ENCODE results near the gene VPS29. TPM values are rescaled to one million over a fixed set of nuclear protein-coding genes. Genes with fewer than 3 reads are reported as not detected.

VPS29 gene
- total RNA-seq, 1 experiment from 2014 or later, result 95.7 TPM

- Histone ChIP-seq H3K4me1 (ENCODE audit: control insufficient read depth in 1 of 2, insufficient read depth in 2 of 2, low read length in 2 of 2) (peaks cover 0 to 6% of the 10 kb centered on the region in 2 experiments; a peak in 1 of 4 replicates), H3K36me3 (ENCODE audit: control insufficient read depth in 1 of 2, insufficient read depth in 2 of 2, low read length in 2 of 2) (peaks cover 9 to 30% of the 10 kb centered on the region in 2 experiments), H3K9me2 (ENCODE audit: insufficient read depth) (no peaks in the 10 kb centered on the region), H3K9ac (ENCODE audit: low read length) (no peak overlapping the region), H3K27me3 (ENCODE audit: insufficient read depth, low read length) (no peaks in the 10 kb centered on the region), H3K4me2 (ENCODE audit: low read length) (no peak overlapping the region), H4K20me1 (ENCODE audit: insufficient read depth) (no peaks in the 10 kb centered on the region), H2AFZ (ENCODE audit: low read depth, low read length, poor library complexity, severe bottlenecking) (no peak overlapping the region), H3K4me3 (replicated peaks in 1 of 2; ENCODE audit: low read depth in 1 of 2, low read length in 2 of 2) (no peak overlapping the region), H3K27ac (ENCODE audit: low read depth, low read length) (no peak overlapping the region), H3K79me2 (ENCODE audit: insufficient read depth, low read length) (peaks cover 18% of the 10 kb centered on the region; the same call in 1 of the 2 replicates), H3K9me3 (ENCODE audit: control insufficient read depth in 1 of 2, insufficient read depth in 1 of 2, low read depth in 1 of 2, low read length in 2 of 2) (no peaks in the 10 kb centered on the region)
- DNase-seq (ENCODE audit: low read depth, low spot score) (no peak), ATAC-seq (no peak)
- CTCF ChIA-PET, result no interaction called here
- POLR2A ChIA-PET, result no interaction called here
- TF ChIP-seq ZNF274 (IDR thresholded peaks at IDR 0.05; ENCODE audit: low read depth, low read length) (no peak), JUND (IDR thresholded peaks at IDR 0.05) (no peak), YY1 (IDR thresholded peaks at IDR 0.05; ENCODE audit: extremely low read depth, insufficient replicate concordance, low read depth, low read length) (no peak), EZH2 (IDR thresholded peaks at IDR 0.05) (no peak), REST (IDR thresholded peaks at IDR 0.05; ENCODE audit: low read depth) (no peak)
- RAD21 ChIA-PET (ENCODE audit: low non-redundant PET in 1 of 2, low total read pairs in 2 of 2, uncharacterized antibody in 2 of 2, unreplicated experiment in 2 of 2), result no interaction called here
- no TSS peak for BruUV-seq (replicated peaks)
- intact Hi-C loops (cut with micrococcal nuclease), result no loop called here
These were observed 31.7 kb upstream of the VPS29 start for GRCh38 chr12:110533607-110534006.

GRCh38 chr12:110532644-110533043 is 30.7 kb upstream of the VPS29 start:
- intact Hi-C loops (cut with micrococcal nuclease), result no loop called here
- peaks cover 0 to 6% of the 10 kb centered on the region in 2 experiments; a peak in 1 of 4 replicates for H3K4me1 ChIP-seq (ENCODE audit: control insufficient read depth in 1 of 2, insufficient read depth in 2 of 2, low read length in 2 of 2)
- no peak for DNase-seq (ENCODE audit: low read depth, low spot score)
- ChIA-PET POLR2A (no interaction called here), CTCF (no interaction called here), RAD21 (ENCODE audit: low non-redundant PET in 1 of 2, low total read pairs in 2 of 2, uncharacterized antibody in 2 of 2, unreplicated experiment in 2 of 2) (no interaction called here)
- H3K4me2 ChIP-seq (ENCODE audit: low read length), result no peak overlapping the region
- H3K9me2 ChIP-seq (ENCODE audit: insufficient read depth), result no peaks in the 10 kb centered on the region
- no peak for ATAC-seq
- H3K9ac ChIP-seq (ENCODE audit: low read length), result no peak overlapping the region
- H3K27me3 ChIP-seq (ENCODE audit: insufficient read depth, low read length), result no peaks in the 10 kb centered on the region
- H2AFZ ChIP-seq (ENCODE audit: low read depth, low read length, poor library complexity, severe bottlenecking), result no peak overlapping the region
- H3K27ac ChIP-seq (ENCODE audit: low read depth, low read length), result no peak overlapping the region
- no peak overlapping the region for H3K4me3 ChIP-seq (replicated peaks in 1 of 2; ENCODE audit: low read depth in 1 of 2, low read length in 2 of 2)
- BruUV-seq (replicated peaks), result no TSS peak
- no peaks in the 10 kb centered on the region for H3K9me3 ChIP-seq (ENCODE audit: control insufficient read depth in 1 of 2, insufficient read depth in 1 of 2, low read depth in 1 of 2, low read length in 2 of 2)
- TF ChIP-seq EZH2phosphoT487 (IDR thresholded peaks at IDR 0.05; ENCODE audit: borderline replicate concordance) (no peak), CTCF (IDR thresholded peaks at IDR 0.05 in 2 of 3, conservative IDR thresholded peaks at IDR 0.05 in 1 of 3; ENCODE audit: borderline replicate concordance in 1 of 3, insufficient read depth in 1 of 3, low read depth in 2 of 3, low read length in 2 of 3) (no peak), JUND (IDR thresholded peaks at IDR 0.05) (no peak), POLR2AphosphoS5 (IDR thresholded peaks at IDR 0.05; ENCODE audit: low read depth, low read length) (no peak), EZH2 (IDR thresholded peaks at IDR 0.05) (no peak), TCF7L2 (IDR thresholded peaks at IDR 0.05; ENCODE audit: borderline replicate concordance, extremely low read depth, insufficient read depth, insufficient read length) (no peak), YY1 (IDR thresholded peaks at IDR 0.05; ENCODE audit: extremely low read depth, insufficient replicate concordance, low read depth, low read length) (no peak), ZFX (IDR thresholded peaks at IDR 0.05) (no peak)
- H3K79me2 ChIP-seq (ENCODE audit: insufficient read depth, low read length), result peaks cover 9% of the 10 kb centered on the region; the same call in 1 of the 2 replicates
- H3K36me3 ChIP-seq (ENCODE audit: control insufficient read depth in 1 of 2, insufficient read depth in 2 of 2, low read length in 2 of 2), result peaks cover 6 to 20% of the 10 kb centered on the region in 2 experiments
- no peaks in the 10 kb centered on the region for H4K20me1 ChIP-seq (ENCODE audit: insufficient read depth)

All from HCT116 (cell line).